GM19324 (cell line): Measurements from ENCODE around the gene NFASC.

ENCODE experiments used
- ATAC-seq: cut with Tn5 transposase; IDR thresholded peaks from one replicate; pipeline ENCODE4 v1.9.1; 2021; ENCODE audit warnings: mild to moderate bottlenecking, moderate library complexity; ENCODE audit not compliant: unreplicated experiment, low FRiP score

Gene NFASC

GRCh38 chr1:204858363-204858821 is 12.3 kb upstream of the NFASC start:
- no peak for ATAC-seq

- ATAC-seq, result no peak
These were observed 10.8 kb upstream of the NFASC start for GRCh38 chr1:204859861-204860267.

- no peak for ATAC-seq
These were observed 7.6 kb upstream of the NFASC start for GRCh38 chr1:204863024-204863423.

GRCh38 chr1:204863730-204864129 is 6.9 kb upstream of the NFASC start:
- ATAC-seq, result no peak

GRCh38 chr1:204866051-204866596 is 4.5 kb upstream of the NFASC start:
- ATAC-seq, result no peak

- no peak for ATAC-seq
These were observed 3.5 kb upstream of the NFASC start for GRCh38 chr1:204867203-204867602.

GRCh38 chr1:204867666-204868339 is 2.9 kb upstream of the NFASC start:
- ATAC-seq, result no peak

GRCh38 chr1:204868340-204868700 is 2.3 kb upstream of the NFASC start:
- ATAC-seq, result no peak

- no peak for ATAC-seq
These were observed 1.6 kb upstream of the NFASC start for GRCh38 chr1:204869097-204869496.

- ATAC-seq, result no peak
These were observed 859 bp downstream of the NFASC start for GRCh38 chr1:204871405-204872037.

GRCh38 chr1:204872262-204872881 is 1.7 kb downstream of the NFASC start:
- ATAC-seq, result no peak

- ATAC-seq, result no peak
These were observed 2.5 kb downstream of the NFASC start for GRCh38 chr1:204873176-204873575.

GRCh38 chr1:204873714-204874113 is 3.1 kb downstream of the NFASC start:
- ATAC-seq, result no peak

- no peak for ATAC-seq
These were observed 3.6 kb downstream of the NFASC start for GRCh38 chr1:204874274-204874673.

- ATAC-seq, result no peak
These were observed 4.6 kb downstream of the NFASC start for GRCh38 chr1:204875255-204875654.

GRCh38 chr1:204878621-204879234 is 8.1 kb downstream of the NFASC start:
- no peak for ATAC-seq

GRCh38 chr1:204879351-204879750 is 8.7 kb downstream of the NFASC start:
- ATAC-seq, result no peak

- no peak for ATAC-seq
These were observed 10.2 kb downstream of the NFASC start for GRCh38 chr1:204880906-204881305.

GRCh38 chr1:204882479-204882878 is 11.8 kb downstream of the NFASC start:
- ATAC-seq, result no peak

- ATAC-seq, result no peak
These were observed 12.7 kb downstream of the NFASC start for GRCh38 chr1:204883405-204883804.

- ATAC-seq, result no peak
These were observed 14.6 kb downstream of the NFASC start for GRCh38 chr1:204885288-204885711.
